HepG2 (cell line): ENCODE results near the gene GPRIN1. TPM values are rescaled to one million over a fixed set of nuclear protein-coding genes. Genes with fewer than 3 reads are reported as not detected.
A peak's percentile ranks its signal among the peaks of the same experiment; 100 is the strongest.

Experiments used
- ATAC-seq: fragments of 200-7000 bp; cut with Tn5 transposase; 3 replicates; pipeline ENCODE4 v1.9.1; 2020; ENCODE audit warnings: mild to moderate bottlenecking, moderate library complexity
- BruUV-seq: library from RNA; stranded (reverse); fragments of 400-500 nt; replicated peaks from 2 replicates; lab custom pipeline; 2021; lab: Mats Ljungman, UMichigan
- CTCF ChIA-PET: fragments of 300-600 bp; formaldehyde crosslinking; extraction: SDS; loops from one replicate; lab custom pipeline; 2021; ENCODE audit warnings: low total read pairs, inconsistent platforms, low intra/inter-chr PET ratio; lab: Yijun Ruan, JAX
- POLR2A ChIA-PET: fragments of 350-600 bp; sonication (Branson Sonifier 250); formaldehyde crosslinking; loops from one replicate; lab custom pipeline; 2020; ENCODE audit warnings: antibody characterized with exemption, inconsistent platforms; lab: Yijun Ruan, JAX
- DNase-seq: peaks from one replicate; pipeline ENCODE4 v3.0.0-alpha.2; 2015; ENCODE audit warnings: low spot score
- FAIRE-seq: peaks from 3 replicates; lab custom pipeline; 2011; peaks lifted over from hg19 to GRCh38; lab: Jason Lieb, UNC
- H2AFZ ChIP-seq: one replicate; pipeline ENCODE4 v1.6.1; 2011; ENCODE audit warnings: low read length, inconsistent platforms
- H3K27ac ChIP-seq: fragments of 300-600 bp; 3 replicates; pipeline ENCODE4 v1.8.0; 2011; ENCODE audit warnings: mixed run types, mild to moderate bottlenecking, mixed read lengths, low read length, inconsistent platforms; ENCODE audit not compliant: insufficient read depth; ENCODE audit errors: extremely low read length
- H3K27me3 ChIP-seq, 2 experiments: fragments of 200-600 bp in 1 of 2; 2 replicates in 1 of 2; 3 replicates in 1 of 2; pipeline versions ENCODE4 v1.6.0 to v1.8.0; 2011; ENCODE audit warnings: low read length in 2 of 2, mild to moderate bottlenecking in 2 of 2, moderate library complexity in 2 of 2, inconsistent platforms in 1 of 2; ENCODE audit not compliant: insufficient read depth in 2 of 2, control insufficient read depth in 1 of 2
- H3K36me3 ChIP-seq, 2 experiments: fragments of 200-600 bp in 1 of 2; replicated peaks in 1 of 2; 2 replicates in 1 of 2; 3 replicates in 1 of 2; pipeline versions ENCODE4 v1.5.1 to v1.8.0; 2011; ENCODE audit warnings: low read length in 2 of 2, inconsistent platforms in 1 of 2; ENCODE audit not compliant: insufficient read depth in 2 of 2, control insufficient read depth in 1 of 2
- H3K4me1 ChIP-seq: 2 replicates; pipeline ENCODE4 v1.5.1; 2012; ENCODE audit warnings: low read length, inconsistent platforms; ENCODE audit not compliant: insufficient read depth
- H3K4me2 ChIP-seq: 2 replicates; pipeline ENCODE4 v1.6.0; 2011; ENCODE audit warnings: low read depth, low read length, inconsistent platforms
- H3K4me3 ChIP-seq, 3 experiments: fragments of 200-600 bp in 1 of 3; sonication (generic), shearing (Covaris generic) in 1 of 3; replicated peaks in 1 of 3; 2 replicates each; pipeline ENCODE4 v1.5.1; 2011 to 2016; ENCODE audit warnings: low read length in 3 of 3, inconsistent platforms in 2 of 3, low read depth in 2 of 3, mild to moderate bottlenecking in 2 of 3, control low read depth in 1 of 3, mixed read lengths in 1 of 3; ENCODE audit not compliant: insufficient read depth in 1 of 3
- H3K79me2 ChIP-seq: one replicate; pipeline ENCODE4 v1.6.1; 2011; ENCODE audit warnings: low read length, inconsistent platforms; ENCODE audit not compliant: insufficient read depth
- H3K9ac ChIP-seq: 2 replicates; pipeline ENCODE4 v1.6.0; 2011; ENCODE audit warnings: mild to moderate bottlenecking, low read depth, low read length, inconsistent platforms; ENCODE audit not compliant: insufficient read depth
- H3K9me3 ChIP-seq: 2 replicates; pipeline ENCODE4 v1.5.1; 2012; ENCODE audit warnings: mild to moderate bottlenecking, low read length
- H4K20me1 ChIP-seq: 2 replicates; pipeline ENCODE4 v1.6.0; 2011; ENCODE audit warnings: inconsistent platforms, mild to moderate bottlenecking, low read length, moderate library complexity; ENCODE audit not compliant: insufficient read depth
- ATF7 ChIP-seq, 2 experiments: fragments of 450-650 bp in 1 of 2; sonication (generic) in 1 of 2; formaldehyde crosslinking in 1 of 2; IDR thresholded peaks; 2 replicates each; pipeline versions ENCODE4 v1.4.0 to v1.6.1; 2016 to 2020; ENCODE audit warnings: antibody characterized with exemption in 1 of 2, mild to moderate bottlenecking in 1 of 2, missing genetic modification reagents in 1 of 2
- ERF ChIP-seq: IDR thresholded peaks from 2 replicates; pipeline ENCODE4 v1.6.1; 2018; ENCODE audit warnings: missing biosample characterization, missing genetic modification reagents
- FOSL2 ChIP-seq: sonication (generic); formaldehyde crosslinking; IDR thresholded peaks from 2 replicates; pipeline ENCODE4 v1.4.0; 2020; ENCODE audit warnings: missing genetic modification reagents
- GPN1 ChIP-seq: sonication (generic); formaldehyde crosslinking; IDR thresholded peaks from 2 replicates; pipeline ENCODE4 v1.5.1; 2020; ENCODE audit warnings: missing genetic modification reagents, borderline replicate concordance
- ISL2 ChIP-seq: sonication (generic); formaldehyde crosslinking; IDR thresholded peaks from 2 replicates; pipeline ENCODE4 v1.5.0; 2020; ENCODE audit warnings: missing genetic modification reagents
- KDM1A ChIP-seq: IDR thresholded peaks from 2 replicates; pipeline ENCODE4 v1.6.1; 2016; ENCODE audit warnings: missing compliant biosample characterization
- NFKBIZ ChIP-seq: IDR thresholded peaks from 2 replicates; pipeline ENCODE4 v1.6.1; 2018; ENCODE audit warnings: missing genetic modification reagents, missing compliant biosample characterization
- NKX3-1 ChIP-seq: sonication (generic); formaldehyde crosslinking; IDR thresholded peaks from 2 replicates; pipeline ENCODE4 v1.5.0; 2020; ENCODE audit warnings: missing genetic modification reagents
- TAF1 ChIP-seq: sonication (generic); formaldehyde crosslinking; IDR thresholded peaks from 2 replicates; pipeline ENCODE4 v1.4.0; 2020; ENCODE audit warnings: missing genetic modification reagents
- ZNF282 ChIP-seq: fragments of 450-650 bp; IDR thresholded peaks from 2 replicates; pipeline ENCODE4 v1.6.1; 2018; ENCODE audit not compliant: partially characterized antibody
- WGBS: methylation state at CpG from one replicate; pipeline ENCODE4 v1.1.6; 2017; ENCODE audit warnings: low lambda C conversion rate; 5-methylcytosine and 5-hydroxymethylcytosine counted together
- in situ Hi-C: cut with HindIII; loops from 2 replicates; pipeline ENCODE4 v1.10.0; 2017; ENCODE audit warnings: low pct_unique_long_range_greater_than_20kb; ENCODE audit not compliant: extremely low pct_ligation_motif_present
- intact Hi-C: fragments of 100-400 bp; cut with micrococcal nuclease; formaldehyde crosslinking; loops from one replicate; pipeline ENCODE4 v1.10.0; 2022; ENCODE audit not compliant: unreplicated experiment
- polyA plus RNA-seq, 8 experiments: library from polyadenylated mRNA; depleted of rRNA in 3 of 8; stranded (reverse) in 7 of 8; unstranded in 1 of 8; fragments of >200 nt; fragmentation: Illumina TruSeq in 4 of 8; extraction: Trizol in 4 of 8; gene quantifications; 2 replicates each; pipeline versions ENCODE4 v1.2.1 to v1.2.3, GENCODE V29; 2011 to 2016; ENCODE audit warnings: low read depth in 4 of 8, missing spikeins in 1 of 8, mixed read lengths in 1 of 8; ENCODE audit not compliant: insufficient read depth in 1 of 8
- total RNA-seq, 5 experiments: library from RNA; depleted of rRNA; stranded (reverse); fragments of >200 nt; fragmentation: Illumina TruSeq; extraction: Trizol; gene quantifications; 2 replicates each; pipeline ENCODE4 v1.2.3, GENCODE V29; 2016; ENCODE audit warnings: low read depth in 1 of 5

Gene GPRIN1
- total and polyA plus RNA-seq, 2 of the 13 experiments (the other 11 are each of a cell fraction or from before 2014, with no cell fraction given), result 0.32 to 2.0 TPM

GRCh38 chr5:176557846-176558245 lies 52.1 kb downstream of the GPRIN1 start:
- BruUV-seq, result no TSS peak
- Histone ChIP-seq H3K27me3 (no peaks in the 10 kb centered on the region), H3K4me2 (no peak overlapping the region), H4K20me1 (no peaks in the 10 kb centered on the region), H3K9ac (no peak overlapping the region), H2AFZ (no peak overlapping the region), H3K9me3 (no peaks in the 10 kb centered on the region), H3K4me3 (no peak overlapping the region), H3K4me1 (peaks cover 4% of the 10 kb centered on the region; the same call in 1 of the 2 replicates), H3K79me2 (peaks cover 2% of the 10 kb centered on the region), H3K36me3 (no peaks in the 10 kb centered on the region), H3K27ac (no peak overlapping the region)
- POLR2A ChIA-PET, result interaction anchor here (2.3 kb wide), 1 partner anchor 9 kb away, joined by 9 read pairs; the partner anchor contains the start of gene CDHR2
- no peak for ATAC-seq
- WGBS, result 98% methylated on average over 13 of the region's 13 CpGs
- TF ChIP-seq ERF (CRISPR knock-in tag), result no peak
- no peak for TF ChIP-seq NFKBIZ (CRISPR knock-in tag)
- TF ChIP-seq ZNF282, result no peak
- TF ChIP-seq NKX3-1 (CRISPR knock-in tag), result no peak
- TF ChIP-seq TAF1 (CRISPR knock-in tag), result no peak
- TF ChIP-seq KDM1A (CRISPR knock-in tag), result no peak
- no peak for TF ChIP-seq GPN1 (CRISPR knock-in tag)
- intact Hi-C loops, result no loop called here
- FAIRE-seq, result no peak
- CTCF ChIA-PET, result no interaction called here
- in situ Hi-C loops, result no loop called here
- no peak for DNase-seq

- H3K27me3 ChIP-seq, result no peaks in the 10 kb centered on the region
- H3K79me2 ChIP-seq, result peaks cover 16% of the 10 kb centered on the region
- no peak for ATAC-seq
- no peak overlapping the region for H2AFZ ChIP-seq
- H3K4me1 ChIP-seq, result peaks cover 24% of the 10 kb centered on the region
- FAIRE-seq, result no peak
- no TSS peak for BruUV-seq
- no peak for TF ChIP-seq ATF7 (IDR thresholded peaks at IDR 0.05)
- TF ChIP-seq ATF7 (CRISPR knock-in tag; IDR thresholded peaks at IDR 0.05), result no peak
- no peak for TF ChIP-seq ISL2 (CRISPR knock-in tag)
- 0 out of 2 replicates have a peak, but pooled peaks have one; percentile 14 for TF ChIP-seq FOSL2
- TF ChIP-seq, all 625 proteins: peak for 1
- ChIA-PET POLR2A (no interaction called here), CTCF (no interaction called here)
- Histone ChIP-seq H3K4me2 (no peak overlapping the region), H3K27ac (no peak overlapping the region), H3K36me3 (no peaks in the 10 kb centered on the region), H4K20me1 (no peaks in the 10 kb centered on the region), H3K9me3 (no peaks in the 10 kb centered on the region), H3K9ac (no peak overlapping the region), H3K4me3 (no peak overlapping the region)
- DNase-seq, result no peak
- intact Hi-C loops (no loop called here), in situ Hi-C loops (no loop called here)
- WGBS, result 90% methylated on average over 15 of the region's 18 CpGs
Observed at GRCh38 chr5:176553260-176554085, 56.5 kb downstream of the GPRIN1 start.
